ENCODE data around the gene ITSN2. TPM values are rescaled to one million over a fixed set of nuclear protein-coding genes. Genes with fewer than 3 reads are reported as not detected.

Gene ITSN2
- total and polyA plus RNA-seq, 4 donors = 10.1 to 32.4 (median 21.6) TPM

DNA sequence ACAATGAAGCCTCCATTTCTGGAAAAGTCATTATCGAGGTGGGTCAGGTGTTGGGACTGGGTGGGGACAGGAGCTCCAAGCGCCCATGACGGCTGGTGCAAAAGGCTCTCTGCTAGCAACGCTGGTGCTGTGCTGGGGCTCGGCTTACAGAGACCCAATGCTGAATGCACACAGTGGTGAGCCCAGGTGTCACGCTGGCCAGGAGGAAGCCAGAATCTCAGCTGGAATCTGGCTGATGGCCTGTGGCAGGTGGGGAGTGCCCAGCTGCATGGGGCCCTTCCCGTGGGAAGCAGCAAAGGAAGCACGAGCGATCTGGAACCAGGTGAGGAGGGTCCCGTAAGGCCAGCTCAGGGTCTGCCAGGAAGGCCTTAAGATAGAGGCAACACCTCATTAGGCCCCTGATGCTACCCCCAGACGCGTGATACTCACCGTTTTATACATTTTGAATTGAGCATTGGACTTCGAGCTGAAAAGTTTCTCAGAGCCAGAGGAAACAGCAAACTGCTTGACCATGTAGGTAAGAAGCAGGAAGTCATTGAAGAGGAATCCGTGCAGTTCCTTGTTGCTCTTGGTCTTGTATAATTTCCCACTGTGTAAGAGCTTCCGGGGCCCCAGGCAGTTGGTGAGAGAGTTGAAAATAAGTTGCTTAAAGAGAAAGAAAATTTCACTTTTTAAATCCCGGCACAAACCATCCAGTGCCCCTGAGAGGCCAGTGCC is 150.8 kb downstream of the ITSN2 start (continued):
- no peak for TF ChIP-seq TAF1 (conservative IDR thresholded peaks at IDR 0.05)

DNA sequence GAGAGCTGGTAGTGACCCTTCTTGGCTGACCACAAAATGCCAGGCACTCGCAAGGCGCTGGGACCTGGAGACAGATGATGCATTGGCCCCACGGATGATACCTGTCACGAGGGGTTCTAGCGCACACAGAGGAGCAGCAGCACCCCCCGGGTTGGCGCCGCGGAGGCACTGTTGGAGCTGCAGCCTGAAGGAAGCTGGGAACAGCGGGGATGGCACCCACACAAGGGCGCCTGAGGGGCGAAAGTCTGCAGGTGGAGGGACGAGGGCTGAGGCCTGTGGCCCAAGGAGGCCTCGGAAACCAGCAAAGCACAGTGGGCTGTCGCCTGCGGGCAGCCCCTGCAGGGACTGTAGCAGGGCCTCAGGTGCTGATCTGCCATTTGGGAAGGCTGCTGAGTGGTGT is 151.8 kb downstream of the ITSN2 start:
- peaks cover 22 to 78% (median 47%) of the 10 kb centered on the region in 4 donors for H3K36me3 ChIP-seq (ENCODE audit: control insufficient read depth in 4 of 4, insufficient read depth in 3 of 4, low read depth in 1 of 4, low read length in 3 of 4)

More for the DNA sequence above, 151.8 kb downstream of the ITSN2 start:
- WGBS = 97% methylated on average over 16 of the region's 16 CpGs
- no peak for DNase-seq (ENCODE audit: low spot score)
- TF ChIP-seq TAF1 (conservative IDR thresholded peaks at IDR 0.05) = no peak
- no peak for TF ChIP-seq FOXA1 (IDR thresholded peaks at IDR 0.05)
- TF ChIP-seq ATF3 (IDR thresholded peaks at IDR 0.05) = no peak
- TF ChIP-seq GABPA (IDR thresholded peaks at IDR 0.05 in 1 of 2, conservative IDR thresholded peaks at IDR 0.05 in 1 of 2) = no peak
- TF ChIP-seq REST (IDR thresholded peaks at IDR 0.05) = no peak
- TF ChIP-seq YY1 (IDR thresholded peaks at IDR 0.05) = no peak
- TF ChIP-seq, protein P1, sequence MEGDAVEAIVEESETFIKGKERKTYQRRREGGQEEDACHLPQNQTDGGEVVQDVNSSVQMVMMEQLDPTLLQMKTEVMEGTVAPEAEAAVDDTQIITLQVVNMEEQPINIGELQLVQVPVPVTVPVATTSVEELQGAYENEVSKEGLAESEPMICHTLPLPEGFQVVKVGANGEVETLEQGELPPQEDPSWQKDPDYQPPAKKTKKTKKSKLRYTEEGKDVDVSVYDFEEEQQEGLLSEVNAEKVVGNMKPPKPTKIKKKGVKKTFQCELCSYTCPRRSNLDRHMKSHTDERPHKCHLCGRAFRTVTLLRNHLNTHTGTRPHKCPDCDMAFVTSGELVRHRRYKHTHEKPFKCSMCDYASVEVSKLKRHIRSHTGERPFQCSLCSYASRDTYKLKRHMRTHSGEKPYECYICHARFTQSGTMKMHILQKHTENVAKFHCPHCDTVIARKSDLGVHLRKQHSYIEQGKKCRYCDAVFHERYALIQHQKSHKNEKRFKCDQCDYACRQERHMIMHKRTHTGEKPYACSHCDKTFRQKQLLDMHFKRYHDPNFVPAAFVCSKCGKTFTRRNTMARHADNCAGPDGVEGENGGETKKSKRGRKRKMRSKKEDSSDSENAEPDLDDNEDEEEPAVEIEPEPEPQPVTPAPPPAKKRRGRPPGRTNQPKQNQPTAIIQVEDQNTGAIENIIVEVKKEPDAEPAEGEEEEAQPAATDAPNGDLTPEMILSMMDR (IDR thresholded peaks at IDR 0.05; ENCODE audit: low read depth, low read length, missing input control) = no peak
- no peak for TF ChIP-seq EGR1 (IDR thresholded peaks at IDR 0.05; ENCODE audit: low read depth in 2 of 2)
- TF ChIP-seq FOXA2 (IDR thresholded peaks at IDR 0.05) = no peak
- TF ChIP-seq SP1 (IDR thresholded peaks at IDR 0.05) = no peak
- no peak for TF ChIP-seq NR2F2 (IDR thresholded peaks at IDR 0.05)
- TF ChIP-seq ZBTB33 (IDR thresholded peaks at IDR 0.05) = no peak
- no peak overlapping the region for H3K4me3 ChIP-seq (ENCODE audit: low read depth in 1 of 3, low read length in 3 of 3)
- H3K27me3 ChIP-seq (ENCODE audit: control insufficient read depth in 4 of 4, insufficient read depth in 4 of 4, low read length in 3 of 4) = no peaks in the 10 kb centered on the region
- no peaks in the 10 kb centered on the region for H3K9me3 ChIP-seq (ENCODE audit: control insufficient read depth in 4 of 4, low read length in 3 of 4)
- H3K9ac ChIP-seq (ENCODE audit: low read depth in 1 of 2, low read length in 2 of 2) = no peak overlapping the region
- no peak overlapping the region for H3K27ac ChIP-seq (ENCODE audit: low read depth in 1 of 2, low read length in 2 of 2)
- no peaks in the 10 kb centered on the region for H3K4me1 ChIP-seq (ENCODE audit: control insufficient read depth in 4 of 4, insufficient read depth in 4 of 4, low read length in 3 of 4)
